Astrocyte (in vitro differentiated cells and primary cell): ENCODE data around the gene GALNT8.
A peak's percentile ranks its signal among the peaks of the same experiment; 100 is the strongest.

Source experiments
- CTCF ChIP-seq: IDR thresholded peaks from 2 replicates; pipeline ENCODE4 v1.5.1; 2011; ENCODE audit warnings: low read depth, mild to moderate bottlenecking, inconsistent platforms, low read length, moderate library complexity; ENCODE audit not compliant: insufficient read depth
- EZH2 ChIP-seq: IDR thresholded peaks from 2 replicates; pipeline ENCODE4 v1.6.1; 2012; ENCODE audit warnings: mild to moderate bottlenecking, low read length, inconsistent platforms; ENCODE audit not compliant: insufficient read depth

GRCh38 chr12:4809449-4810218, 89.4 kb downstream of the GALNT8 start:
- TF ChIP-seq CTCF (no peak), EZH2 (peak; percentile 32)
